NB4 (cell line): ENCODE measurements around the gene NRAP.

ENCODE experiments used
- CTCF ChIP-seq: IDR thresholded peaks from one replicate; pipeline ENCODE4 v1.5.1; 2012; ENCODE audit warnings: low read depth, low read length
- MAX ChIP-seq: IDR thresholded peaks from 2 replicates; pipeline ENCODE4 v1.6.1; 2011; ENCODE audit warnings: low read depth, low read length
- POLR2A ChIP-seq: IDR thresholded peaks from 2 replicates; pipeline ENCODE4 v1.6.1; 2011; ENCODE audit warnings: mild to moderate bottlenecking; ENCODE audit not compliant: insufficient read length; ENCODE audit errors: extremely low read depth

GRCh38 chr10:113552014-113552413, 111.8 kb downstream of the NRAP start:
- TF ChIP-seq POLR2A (no peak), CTCF (no peak), MAX (no peak)
